GM21381 (cell line): ENCODE data around the gene FAM50A.

Source experiments
- ATAC-seq: cut with Tn5 transposase; IDR thresholded peaks from one replicate; pipeline ENCODE4 v1.9.1; 2021; ENCODE audit warnings: mild to moderate bottlenecking, moderate library complexity; ENCODE audit not compliant: unreplicated experiment

Gene FAM50A

GRCh38 chrX:154463611-154464220 is 19.8 kb downstream of the FAM50A start:
- no peak for ATAC-seq

DNA sequence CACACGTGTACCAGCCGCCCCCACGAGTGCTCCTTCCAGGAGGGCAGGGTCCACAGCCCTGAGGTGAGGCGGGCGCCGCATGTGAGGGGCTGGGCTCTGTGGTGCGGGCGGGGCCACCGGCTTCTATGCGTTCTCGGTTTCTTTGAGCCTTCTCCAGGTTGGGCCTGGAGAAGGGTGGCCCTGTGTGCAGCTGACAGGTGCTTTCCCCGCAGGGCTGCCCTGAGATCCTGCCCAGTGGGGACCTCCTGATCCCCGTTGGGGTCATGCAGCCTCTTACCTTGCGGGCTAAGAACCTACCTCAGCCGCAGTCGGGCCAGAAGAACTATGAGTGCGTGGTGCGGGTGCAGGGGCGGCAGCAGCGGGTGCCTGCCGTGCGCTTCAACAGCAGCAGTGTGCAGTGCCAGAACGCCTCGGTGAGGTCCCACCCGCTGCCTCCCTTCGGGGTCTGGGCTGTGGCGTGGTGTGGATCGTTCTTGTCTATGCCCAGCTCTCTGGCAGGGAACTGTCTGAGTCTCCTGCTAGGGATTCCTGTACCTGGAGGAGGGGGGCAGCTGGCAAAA is 20.9 kb downstream of the FAM50A start:
- no peak for ATAC-seq

GRCh38 chrX:154465601-154466000 is 21.7 kb downstream of the FAM50A start:
- no peak for ATAC-seq

GRCh38 chrX:154466036-154466435 is 22.1 kb downstream of the FAM50A start:
- ATAC-seq = no peak

DNA sequence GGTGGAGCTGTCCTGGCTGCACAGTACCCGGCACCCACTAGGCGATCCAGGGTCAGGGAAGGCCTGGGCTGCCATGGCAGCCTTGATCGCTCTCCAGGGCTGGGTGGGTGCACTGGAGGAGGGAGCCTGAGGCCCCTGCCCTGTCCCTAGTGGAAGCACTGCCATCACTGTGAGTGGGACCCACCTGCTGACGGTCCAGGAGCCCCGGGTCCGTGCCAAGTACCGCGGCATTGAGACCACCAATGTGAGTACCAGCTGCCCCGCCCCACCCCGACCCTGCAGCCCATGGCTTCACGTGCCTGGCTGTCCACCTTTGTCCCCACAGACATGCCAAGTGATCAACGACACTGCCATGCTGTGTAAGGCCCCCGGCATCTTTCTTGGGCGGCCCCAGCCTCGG is 23.0 kb downstream of the FAM50A start:
- no peak for ATAC-seq

GRCh38 chrX:154467556-154467955 is 23.6 kb downstream of the FAM50A start:
- no peak for ATAC-seq

GRCh38 chrX:154468217-154468616 is 24.3 kb downstream of the FAM50A start:
- no peak for ATAC-seq

DNA sequence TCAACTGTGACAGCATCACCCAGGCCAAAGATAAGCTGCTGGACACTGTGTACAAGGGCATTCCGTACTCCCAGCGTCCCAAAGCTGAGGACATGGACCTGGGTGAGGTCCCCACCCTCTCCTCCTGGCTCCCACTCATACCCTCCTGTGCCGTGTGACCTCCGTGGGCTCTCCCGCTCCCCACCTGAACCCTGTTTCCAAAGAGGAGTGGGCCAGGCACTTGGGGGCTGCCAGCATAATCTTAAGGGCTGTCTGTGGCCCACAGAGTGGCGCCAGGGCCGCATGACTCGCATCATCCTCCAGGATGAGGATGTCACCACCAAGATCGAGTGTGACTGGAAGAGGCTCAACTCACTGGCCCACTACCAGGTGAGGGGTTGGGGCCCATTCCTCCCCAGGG is 25.2 kb downstream of the FAM50A start:
- no peak for ATAC-seq

DNA sequence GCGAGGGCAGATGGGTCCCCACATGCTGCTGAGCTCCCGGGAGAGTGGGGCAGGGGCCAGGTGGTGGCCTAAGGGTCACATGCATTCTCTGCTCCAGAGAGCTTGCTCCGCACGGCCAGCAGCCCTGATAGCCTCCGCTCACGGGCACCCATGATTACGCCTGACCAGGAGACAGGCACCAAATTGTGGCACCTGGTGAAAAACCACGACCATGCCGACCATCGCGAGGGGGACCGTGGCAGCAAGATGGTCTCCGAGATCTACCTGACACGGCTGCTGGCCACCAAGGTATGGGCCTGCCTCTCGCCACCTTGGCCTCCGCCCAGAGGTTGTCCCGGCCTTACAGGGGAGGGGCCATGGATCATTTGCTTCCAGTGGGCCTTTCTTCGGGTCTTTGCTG is 25.9 kb downstream of the FAM50A start:
- ATAC-seq = no peak

- no peak for ATAC-seq
These were observed 26.5 kb downstream of the FAM50A start for GRCh38 chrX:154470434-154470833.

- no peak for ATAC-seq
These were observed 27.1 kb downstream of the FAM50A start for GRCh38 chrX:154470914-154471568.

- no peak for ATAC-seq
These were observed 28.1 kb downstream of the FAM50A start for GRCh38 chrX:154471839-154472684.

- no peak for ATAC-seq
These were observed 29.0 kb downstream of the FAM50A start for GRCh38 chrX:154472685-154473632.

DNA sequence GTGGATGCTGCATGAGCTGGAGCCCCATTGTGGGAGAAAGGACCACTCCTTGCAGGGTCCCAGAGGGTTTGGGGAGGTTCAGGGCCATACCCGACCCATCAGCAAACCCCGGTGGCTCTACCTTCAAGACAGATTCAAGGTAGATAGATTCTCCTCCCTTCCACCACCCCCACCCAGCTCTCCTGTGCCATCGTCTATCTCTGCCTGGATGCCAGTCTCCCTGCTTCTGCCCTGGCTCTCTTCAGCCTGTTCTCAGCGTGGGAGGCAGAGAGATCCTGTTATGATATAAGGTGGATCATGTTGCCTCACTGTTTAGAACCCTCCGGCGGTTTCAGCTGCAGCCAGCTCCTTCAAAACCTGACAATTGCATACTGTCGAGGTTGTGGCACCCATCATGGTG is 29.7 kb downstream of the FAM50A start:
- ATAC-seq = no peak

DNA sequence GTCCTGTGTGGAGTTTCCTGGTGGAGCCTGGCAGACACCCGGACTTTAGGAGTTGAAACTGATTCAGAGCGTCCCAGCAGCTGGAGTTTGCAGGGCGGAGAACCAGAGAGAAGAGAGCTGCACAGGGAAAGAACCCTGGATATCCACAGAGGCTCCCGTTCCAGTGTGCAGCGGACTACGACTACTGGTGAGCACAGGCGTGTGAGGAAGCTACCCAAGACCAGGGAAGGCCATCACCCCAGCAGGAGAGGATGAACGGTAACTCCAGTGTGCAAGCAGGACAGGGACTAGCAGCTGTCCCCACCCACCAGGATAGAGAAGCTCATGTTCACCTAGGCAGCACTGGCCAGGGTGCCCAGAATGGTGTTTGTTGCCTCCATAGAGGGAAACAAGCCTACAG is 32.9 kb downstream of the FAM50A start:
- ATAC-seq = no peak

DNA sequence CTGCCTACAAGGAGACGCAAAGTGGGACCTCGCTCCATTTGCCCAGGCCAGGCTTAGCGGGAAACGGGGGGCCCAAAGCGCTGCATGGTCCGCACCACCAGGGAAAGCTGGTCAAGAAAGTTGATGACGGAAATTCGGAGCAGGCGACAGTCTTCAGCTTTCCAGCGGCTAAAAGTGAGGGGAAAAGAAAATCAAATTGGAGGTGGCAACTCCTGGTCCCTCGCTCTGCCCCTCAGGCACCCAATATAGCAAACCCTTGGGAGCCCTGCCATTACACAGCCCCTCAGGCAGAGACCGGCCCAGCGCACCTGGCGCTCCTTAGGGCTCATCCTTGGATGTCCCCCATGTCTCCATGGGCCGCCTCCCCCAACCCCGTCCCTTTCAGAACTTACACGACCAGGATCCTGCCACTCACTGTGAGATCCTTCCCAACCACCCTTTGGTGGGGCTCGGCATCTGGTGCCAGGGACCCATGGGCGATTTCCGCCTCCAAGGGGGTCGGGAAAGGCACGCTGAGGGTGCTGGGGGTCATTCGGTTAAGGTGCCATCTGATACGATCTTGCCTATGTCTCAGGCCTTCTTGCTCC is 34.0 kb downstream of the FAM50A start:
- no peak for ATAC-seq

- ATAC-seq = peak; percentile 86
These were observed 35.0 kb downstream of the FAM50A start, which contains the start of gene LAGE3 for GRCh38 chrX:154478728-154479622. TSS of gene LAGE3 (minus strand) at chrX:154479281. CDS start at chrX:154478915, 366 bp downstream.

- ATAC-seq = no peak
These were observed 37.3 kb downstream of the FAM50A start for GRCh38 chrX:154481195-154481594.
